ENCODE data around the gene GFM2.

GFM2 gene

GRCh38 chr5:74765929-74766328 lies 988 bp downstream of the GFM2 start:
- Histone ChIP-seq H2AFZ (ENCODE audit: low read depth, low read length) (no peak overlapping the region), H3K27me3 (ENCODE audit: low read depth, low read length) (no peaks in the 10 kb centered on the region), H3K27ac (ENCODE audit: low read length) (no peak overlapping the region), H3K9ac (ENCODE audit: low read length) (peak overlapping the region; percentile 78), H3K36me3 (replicated peaks; ENCODE audit: low read depth, low read length) (peaks cover 2% of the 10 kb centered on the region), H3K9me3 (ENCODE audit: insufficient read depth, low read length) (no peaks in the 10 kb centered on the region), H3K4me3 (ENCODE audit: low read length) (peak overlapping the region; percentile 98), H4K20me1 (ENCODE audit: insufficient read depth, low read length) (no peaks in the 10 kb centered on the region), H3K4me2 (ENCODE audit: low read length) (peak overlapping the region; percentile 62), H3K79me2 (ENCODE audit: low read length) (peaks cover 44% of the 10 kb centered on the region), H3K4me1 (ENCODE audit: low read length) (peaks cover 11% of the 10 kb centered on the region)
- TF ChIP-seq EZH2phosphoT487 (IDR thresholded peaks at IDR 0.05; ENCODE audit: low read depth) (no peak), CTCF (IDR thresholded peaks at IDR 0.05; ENCODE audit: low read depth, low read length) (no peak)

GRCh38 chr5:74765201-74765600 lies 1.7 kb downstream of the GFM2 start:
- H3K36me3 ChIP-seq (replicated peaks; ENCODE audit: low read depth, low read length): peaks cover under 1% of the 10 kb centered on the region

GRCh38 chr5:74763504-74763903 lies 3.4 kb downstream of the GFM2 start:
- H3K4me3 ChIP-seq (ENCODE audit: low read length): no peak overlapping the region
- no peak overlapping the region for H3K27ac ChIP-seq (ENCODE audit: low read length)
- no peak overlapping the region for H3K9ac ChIP-seq (ENCODE audit: low read length)
- H2AFZ ChIP-seq (ENCODE audit: low read depth, low read length): no peak overlapping the region
- H3K79me2 ChIP-seq (ENCODE audit: low read length): peaks cover 42% of the 10 kb centered on the region
- peaks cover 11% of the 10 kb centered on the region for H3K4me1 ChIP-seq (ENCODE audit: low read length)
- peaks cover under 1% of the 10 kb centered on the region for H3K36me3 ChIP-seq (replicated peaks; ENCODE audit: low read depth, low read length)
- no peaks in the 10 kb centered on the region for H3K27me3 ChIP-seq (ENCODE audit: low read depth, low read length)
- H4K20me1 ChIP-seq (ENCODE audit: insufficient read depth, low read length): no peaks in the 10 kb centered on the region
- TF ChIP-seq EZH2phosphoT487 (IDR thresholded peaks at IDR 0.05; ENCODE audit: low read depth) (no peak), CTCF (IDR thresholded peaks at IDR 0.05; ENCODE audit: low read depth, low read length) (no peak)
- H3K9me3 ChIP-seq (ENCODE audit: insufficient read depth, low read length): no peaks in the 10 kb centered on the region
- H3K4me2 ChIP-seq (ENCODE audit: low read length): no peak overlapping the region

More at GRCh38 chr5:74765201-74765600, 1.7 kb downstream of the GFM2 start:
- TF ChIP-seq CTCF (IDR thresholded peaks at IDR 0.05; ENCODE audit: low read depth, low read length): no peak
- no peak for TF ChIP-seq EZH2phosphoT487 (IDR thresholded peaks at IDR 0.05; ENCODE audit: low read depth)
- Histone ChIP-seq H4K20me1 (ENCODE audit: insufficient read depth, low read length) (no peaks in the 10 kb centered on the region), H3K9me3 (ENCODE audit: insufficient read depth, low read length) (no peaks in the 10 kb centered on the region), H3K9ac (ENCODE audit: low read length) (no peak overlapping the region), H3K27me3 (ENCODE audit: low read depth, low read length) (no peaks in the 10 kb centered on the region), H3K4me1 (ENCODE audit: low read length) (peaks cover 11% of the 10 kb centered on the region), H3K79me2 (ENCODE audit: low read length) (peaks cover 44% of the 10 kb centered on the region), H3K27ac (ENCODE audit: low read length) (no peak overlapping the region), H3K4me3 (ENCODE audit: low read length) (no peak overlapping the region), H2AFZ (ENCODE audit: low read depth, low read length) (no peak overlapping the region), H3K4me2 (ENCODE audit: low read length) (no peak overlapping the region)

- no peaks in the 10 kb centered on the region for H3K27me3 ChIP-seq (ENCODE audit: low read depth, low read length)
- no peaks in the 10 kb centered on the region for H4K20me1 ChIP-seq (ENCODE audit: insufficient read depth, low read length)
- H3K27ac ChIP-seq (ENCODE audit: low read length): no peak overlapping the region
- no peak for TF ChIP-seq CTCF (IDR thresholded peaks at IDR 0.05; ENCODE audit: low read depth, low read length)
- no peak for TF ChIP-seq EZH2phosphoT487 (IDR thresholded peaks at IDR 0.05; ENCODE audit: low read depth)
- H3K9ac ChIP-seq (ENCODE audit: low read length): no peak overlapping the region
- peaks cover 6% of the 10 kb centered on the region for H3K4me1 ChIP-seq (ENCODE audit: low read length)
- H3K9me3 ChIP-seq (ENCODE audit: insufficient read depth, low read length): no peaks in the 10 kb centered on the region
- H3K4me3 ChIP-seq (ENCODE audit: low read length): no peak overlapping the region
- H2AFZ ChIP-seq (ENCODE audit: low read depth, low read length): no peak overlapping the region
- peaks cover 33% of the 10 kb centered on the region for H3K79me2 ChIP-seq (ENCODE audit: low read length)
- H3K36me3 ChIP-seq (replicated peaks; ENCODE audit: low read depth, low read length): peaks cover 4% of the 10 kb centered on the region
- H3K4me2 ChIP-seq (ENCODE audit: low read length): no peak overlapping the region
Measured at GRCh38 chr5:74762599-74762998, 4.3 kb downstream of the GFM2 start.

All from OCI-LY3 (cell line).